Neural crest cell (in vitro differentiated cells): ENCODE measurements around the gene TCEANC. TPM values are rescaled to one million over a fixed set of nuclear protein-coding genes. Genes with fewer than 3 reads are reported as not detected.

Source experiments
- DNase-seq: peaks from one replicate; pipeline ENCODE4 v3.0.0; 2021; ENCODE audit warnings: low read depth, mixed read lengths, low spot score
- H3K27ac Mint-ChIP-seq: one replicate; pipeline ENCODE4 v1.8.0; 2021; ENCODE audit warnings: mild to moderate bottlenecking, mixed read lengths; ENCODE audit not compliant: unreplicated experiment
- H3K27me3 Mint-ChIP-seq: 2 replicates; pipeline ENCODE4 v1.8.0; 2021; ENCODE audit warnings: low read depth, mild to moderate bottlenecking, mixed read lengths
- H3K36me3 Mint-ChIP-seq: 2 replicates; pipeline ENCODE4 v1.8.0; 2021; ENCODE audit warnings: low read depth, mild to moderate bottlenecking, mixed read lengths
- H3K4me1 Mint-ChIP-seq: 2 replicates; pipeline ENCODE4 v1.8.0; 2021; ENCODE audit warnings: mixed read lengths
- H3K4me3 Mint-ChIP-seq: one replicate; pipeline ENCODE4 v1.8.0; 2021; ENCODE audit warnings: mild to moderate bottlenecking, mixed read lengths
- H3K9me3 Mint-ChIP-seq: 2 replicates; pipeline ENCODE4 v1.8.0; 2021; ENCODE audit warnings: mixed read lengths
- CTCF ChIP-seq: fragments of 200-600 bp; sonication (generic); conservative IDR thresholded peaks from 2 replicates; pipeline ENCODE4 v1.5.0; 2021; ENCODE audit warnings: antibody characterized with exemption, mild to moderate bottlenecking
- total RNA-seq: library from RNA; stranded (reverse); gene quantifications from 2 replicates; pipeline ENCODE4 v1.2.1, GENCODE V29; 2021

Gene TCEANC
- total RNA-seq, 1 donor from 2014 or later: 4.6 TPM

- DNase-seq: no peak
- no peak overlapping the region for H3K27ac Mint-ChIP-seq
- H3K4me3 Mint-ChIP-seq: no peak overlapping the region
- TF ChIP-seq CTCF: no peak
- H3K4me1 Mint-ChIP-seq: peaks cover 29% of the 10 kb centered on the region
- peaks cover 4% of the 10 kb centered on the region for H3K36me3 Mint-ChIP-seq
- H3K9me3 Mint-ChIP-seq: no peaks in the 10 kb centered on the region
- H3K27me3 Mint-ChIP-seq: no peaks in the 10 kb centered on the region
Measured at GRCh38 chrX:13694359-13694758, 41.4 kb downstream of the TCEANC start.

- Mint-ChIP-seq H3K4me3 (no peak overlapping the region), H3K27ac (no peak overlapping the region), H3K36me3 (peaks cover 4% of the 10 kb centered on the region), H3K4me1 (peaks cover 26% of the 10 kb centered on the region), H3K27me3 (no peaks in the 10 kb centered on the region), H3K9me3 (no peaks in the 10 kb centered on the region)
- no peak for DNase-seq
- TF ChIP-seq CTCF: no peak
Measured at GRCh38 chrX:13694983-13695382, 42.0 kb downstream of the TCEANC start.

GRCh38 chrX:13695601-13696115 lies 42.7 kb downstream of the TCEANC start:
- Mint-ChIP-seq H3K4me1 (peaks cover 19% of the 10 kb centered on the region), H3K27ac (no peak overlapping the region), H3K36me3 (peaks cover 4% of the 10 kb centered on the region), H3K4me3 (no peak overlapping the region), H3K9me3 (no peaks in the 10 kb centered on the region), H3K27me3 (no peaks in the 10 kb centered on the region)
- DNase-seq: no peak
- no peak for TF ChIP-seq CTCF

- DNase-seq: no peak
- Mint-ChIP-seq H3K4me1 (peaks cover 15% of the 10 kb centered on the region), H3K9me3 (peaks cover 4% of the 10 kb centered on the region), H3K36me3 (peaks cover 11% of the 10 kb centered on the region), H3K27ac (no peak overlapping the region), H3K27me3 (no peaks in the 10 kb centered on the region), H3K4me3 (no peak overlapping the region)
- TF ChIP-seq CTCF: no peak
Measured at GRCh38 chrX:13697455-13697854, 44.5 kb downstream of the TCEANC start.

GRCh38 chrX:13697976-13698375 lies 45.0 kb downstream of the TCEANC start:
- peaks cover 4% of the 10 kb centered on the region for H3K9me3 Mint-ChIP-seq
- TF ChIP-seq CTCF: no peak
- DNase-seq: no peak
- peaks cover 11% of the 10 kb centered on the region for H3K36me3 Mint-ChIP-seq
- no peak overlapping the region for H3K27ac Mint-ChIP-seq
- peaks cover 10% of the 10 kb centered on the region for H3K4me1 Mint-ChIP-seq
- H3K4me3 Mint-ChIP-seq: no peak overlapping the region
- no peaks in the 10 kb centered on the region for H3K27me3 Mint-ChIP-seq

- no peak for DNase-seq
- Mint-ChIP-seq H3K4me1 (peaks cover 6% of the 10 kb centered on the region), H3K4me3 (no peak overlapping the region), H3K36me3 (peaks cover 11% of the 10 kb centered on the region), H3K9me3 (peaks cover 4% of the 10 kb centered on the region), H3K27me3 (no peaks in the 10 kb centered on the region), H3K27ac (no peak overlapping the region)
- TF ChIP-seq CTCF: no peak
Measured at GRCh38 chrX:13698432-13698831, 45.5 kb downstream of the TCEANC start.
